AG04450 (cell line): ENCODE measurements around the gene SLC25A42. TPM values are rescaled to one million over a fixed set of nuclear protein-coding genes. Genes with fewer than 3 reads are reported as not detected.

Source experiments
- CTCF ChIA-PET: fragments of 300-600, 350-600 bp; formaldehyde crosslinking; extraction: SDS; loops from one replicate; lab custom pipeline; 2022; ENCODE audit warnings: antibody characterized with exemption, inconsistent platforms; lab: Charles Lee
- POLR2A ChIA-PET: fragments of 350-600 bp; formaldehyde crosslinking; extraction: SDS; loops from one replicate; lab custom pipeline; 2021; ENCODE audit warnings: antibody characterized with exemption, inconsistent platforms; lab: Yijun Ruan, JAX
- DNase-seq: peaks from one replicate; pipeline ENCODE4 v3.0.0-alpha.2; 2011; ENCODE audit warnings: low read depth, low spot score
- H3K27ac ChIP-seq: one replicate; pipeline ENCODE4 v1.5.1; 2012; ENCODE audit warnings: low read depth, low read length, control low read depth
- H3K27me3 ChIP-seq: one replicate; pipeline ENCODE4 v1.6.0; 2012; ENCODE audit warnings: low read length; ENCODE audit not compliant: control insufficient read depth, insufficient read depth
- H3K4me3 ChIP-seq: 2 replicates; pipeline ENCODE4 v1.5.1; 2011; ENCODE audit warnings: mild to moderate bottlenecking, low read depth, low read length, control low read depth
- H3K9me3 ChIP-seq: 2 replicates; pipeline ENCODE4 v1.5.1; 2012; ENCODE audit warnings: low read length; ENCODE audit not compliant: control insufficient read depth, insufficient read depth
- CTCF ChIP-seq: IDR thresholded peaks from 2 replicates; pipeline ENCODE4 v1.5.1; 2011; ENCODE audit warnings: low read depth, low read length, control low read depth, inconsistent platforms
- polyA plus RNA-seq: library from polyadenylated mRNA; depleted of rRNA; stranded (reverse); fragments of >200 nt; gene quantifications from 2 replicates; pipeline ENCODE4 v1.2.3, GENCODE V29; 2011

The SLC25A42 gene
- polyA plus RNA-seq, 1 experiment: 3.7 TPM

GRCh38 chr19:19111967-19112580 is 48.3 kb downstream of the SLC25A42 start:
- H3K4me3 ChIP-seq: no peak overlapping the region
- no peak for DNase-seq
- ChIA-PET POLR2A (interaction anchor here (1.3 kb wide), 1 partner anchor 49 kb away, joined by 4 read pairs; no protein-coding TSS in a partner anchor), CTCF (interaction anchor here (0.6 kb wide), 1 partner anchor 117 kb away, joined by 3 read pairs; no protein-coding TSS in a partner anchor)
- no peak for TF ChIP-seq CTCF
- no peak overlapping the region for H3K27ac ChIP-seq
- no peaks in the 10 kb centered on the region for H3K9me3 ChIP-seq
- H3K27me3 ChIP-seq: no peaks in the 10 kb centered on the region

GRCh38 chr19:19113040-19113626 is 49.3 kb downstream of the SLC25A42 start:
- ChIA-PET POLR2A (interaction anchor here (0.7 to 1.3 kb wide), 2 partner anchors 50 to 79 kb away, joined by 4 to 5 read pairs; no protein-coding TSS in a partner anchor), CTCF (no interaction called here)
- peak overlapping the region; percentile 21 for H3K27ac ChIP-seq
- TF ChIP-seq CTCF: peak; percentile 28; the same call in 1 of the 2 replicates
- no peaks in the 10 kb centered on the region for H3K27me3 ChIP-seq
- no peaks in the 10 kb centered on the region for H3K9me3 ChIP-seq
- no peak overlapping the region for H3K4me3 ChIP-seq
- peak; percentile 46 for DNase-seq

GRCh38 chr19:19115954-19116353 is 52.2 kb downstream of the SLC25A42 start:
- no peaks in the 10 kb centered on the region for H3K27me3 ChIP-seq
- POLR2A ChIA-PET: interaction anchor here (0.7 kb wide), 1 partner anchor 48 kb away, joined by 3 read pairs; no protein-coding TSS in a partner anchor
- peak; percentile 52 for TF ChIP-seq CTCF
- H3K27ac ChIP-seq: no peak overlapping the region
- CTCF ChIA-PET: interaction anchor here (0.6 to 1.2 kb wide), 5 partner anchors 8 to 88 kb away, joined by 3 to 8 read pairs (median 5); no protein-coding TSS in a partner anchor
- H3K9me3 ChIP-seq: no peaks in the 10 kb centered on the region; the same call in 1 of the 2 replicates
- no peak overlapping the region for H3K4me3 ChIP-seq
- DNase-seq: no peak

- no peak for TF ChIP-seq CTCF
These were observed 55.8 kb downstream of the SLC25A42 start for GRCh38 chr19:19119325-19120237.

More at GRCh38 chr19:19119325-19120237, 55.8 kb downstream of the SLC25A42 start:
- CTCF ChIA-PET: no interaction called here
- DNase-seq: no peak
- H3K27ac ChIP-seq: no peak overlapping the region
- no peak overlapping the region for H3K4me3 ChIP-seq
- POLR2A ChIA-PET: no interaction called here
- H3K27me3 ChIP-seq: no peaks in the 10 kb centered on the region
- no peaks in the 10 kb centered on the region; the same call in 1 of the 2 replicates for H3K9me3 ChIP-seq
